ENCODE results near the gene SMIM22.
A peak's percentile ranks its signal among the peaks of the same experiment; 100 is the strongest.

The SMIM22 gene, protein sequence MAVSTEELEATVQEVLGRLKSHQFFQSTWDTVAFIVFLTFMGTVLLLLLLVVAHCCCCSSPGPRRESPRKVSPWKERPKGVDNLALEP

DNA sequence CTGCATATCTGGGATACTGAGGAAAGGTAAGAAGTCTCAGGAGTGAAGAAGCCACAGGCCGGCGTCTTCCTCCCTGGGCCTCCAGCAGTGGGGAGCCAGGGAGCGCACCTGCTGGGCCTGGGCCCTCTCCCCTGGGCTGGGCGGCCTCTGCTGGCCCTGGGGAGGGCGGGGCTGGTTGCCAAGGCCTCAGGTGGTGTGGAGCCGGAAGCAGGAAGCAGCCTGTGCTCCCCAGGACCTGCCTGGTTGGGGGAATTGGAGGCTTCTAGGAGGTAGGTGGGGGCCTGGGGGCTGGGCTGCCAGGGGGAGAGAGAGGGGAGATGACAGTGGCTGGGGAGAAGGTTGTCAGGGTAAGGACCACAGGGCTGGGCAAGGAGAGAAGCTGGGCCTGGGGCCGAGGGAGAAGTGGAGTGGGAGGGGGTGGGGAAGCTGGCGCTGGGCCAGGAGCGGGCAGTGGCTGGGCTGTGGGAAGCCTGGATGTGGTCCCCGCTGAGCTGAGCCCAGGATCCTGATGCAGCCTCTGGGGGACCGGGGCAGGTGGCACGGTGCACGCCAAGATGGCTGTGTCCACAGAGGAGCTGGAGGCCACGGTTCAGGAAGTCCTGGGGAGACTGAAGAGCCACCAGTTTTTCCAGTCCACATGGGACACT, at the start of gene SMIM22:
TSS of gene SMIM22 (plus strand) at position 189 of the 647 bp plus-strand sequence. CDS start at position 555, 366 bp downstream.
- no peak for DNase-seq

DNA sequence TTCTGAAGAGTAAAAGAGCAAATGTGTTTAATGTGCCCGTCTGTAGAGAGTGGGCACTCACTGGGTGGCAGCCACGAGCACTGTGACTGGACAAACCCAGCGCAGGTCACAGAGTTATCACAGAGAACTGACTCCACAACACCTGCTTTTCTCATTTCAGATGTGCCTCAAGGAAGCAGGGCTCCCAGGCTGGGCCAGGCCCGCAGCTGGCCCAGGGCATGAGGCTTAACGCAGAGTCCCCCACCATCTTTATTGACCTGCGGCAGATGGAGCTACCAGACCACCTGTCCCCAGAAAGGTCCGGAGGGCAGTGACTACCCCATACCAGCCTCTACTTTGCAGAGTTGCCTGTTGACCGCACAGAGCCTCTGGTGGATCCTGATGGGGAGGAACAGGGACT, 49.0 kb upstream of the SMIM22 start:
- DNase-seq, result no peak

DNA sequence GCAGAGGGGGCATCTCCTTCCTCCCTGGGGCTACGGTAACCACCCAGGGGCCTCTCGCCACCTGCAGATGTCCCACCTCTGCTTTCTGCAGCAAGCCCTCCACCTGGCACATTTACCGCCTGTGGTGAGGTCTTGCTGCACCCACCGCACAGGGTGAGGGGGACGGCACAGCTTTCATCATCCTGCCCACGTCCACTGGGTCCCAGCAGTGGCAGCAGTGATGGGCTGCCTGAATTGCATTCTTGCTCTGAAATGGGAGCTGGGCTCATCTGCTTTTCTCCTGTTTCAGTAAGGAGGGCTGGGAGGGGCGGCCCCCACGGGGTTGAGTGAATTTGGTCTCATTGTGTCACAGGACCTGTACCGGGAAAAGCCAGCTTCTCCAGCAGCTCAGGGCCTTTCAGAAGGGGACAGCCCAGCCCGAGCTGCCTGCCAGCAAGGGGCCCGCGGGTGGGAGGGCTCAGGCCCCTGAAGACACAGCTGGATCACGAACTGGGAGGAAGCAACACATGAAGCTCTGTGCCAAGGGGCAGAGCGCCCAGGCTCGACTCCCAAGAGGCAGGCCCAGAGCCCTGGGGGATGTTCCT, 48.1 kb upstream of the SMIM22 start:
- no peak for DNase-seq

DNA sequence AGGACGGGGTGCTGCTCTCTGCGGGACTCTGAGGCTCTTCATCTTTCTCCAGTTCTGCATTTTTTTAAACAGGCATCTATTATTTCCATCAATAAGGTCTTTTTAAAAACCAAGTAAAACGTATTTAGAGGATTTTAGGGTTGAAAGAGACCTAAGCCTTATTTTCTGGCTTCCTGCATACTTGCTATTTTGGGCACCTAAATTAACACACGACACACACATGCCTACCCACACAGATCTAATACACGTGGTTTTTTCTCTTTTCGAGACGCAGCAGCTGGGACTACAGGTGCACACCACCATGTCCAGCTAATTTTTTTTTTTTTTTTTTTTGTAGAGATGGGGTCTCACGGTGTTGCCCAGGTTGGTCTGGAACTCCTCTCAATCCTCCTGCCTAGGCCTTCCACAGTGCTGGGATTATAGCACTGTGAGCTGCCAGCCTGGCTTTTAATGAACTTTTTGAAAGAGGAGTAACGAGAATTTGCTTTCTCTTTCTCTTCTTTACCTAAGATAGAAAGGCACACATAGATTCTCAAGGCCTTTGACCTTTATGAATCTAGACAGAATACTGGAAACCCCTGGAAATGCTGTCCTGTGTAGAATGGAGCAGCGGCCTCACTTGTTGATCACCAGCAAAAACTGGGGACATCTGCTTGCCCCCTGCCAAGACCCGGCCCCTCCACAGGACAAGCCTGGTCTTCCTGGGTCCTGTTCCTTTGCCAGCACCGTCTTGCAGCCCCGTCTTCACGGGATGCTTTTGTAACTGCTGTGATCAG, 47.1 kb upstream of the SMIM22 start:
- DNase-seq, result no peak

DNA sequence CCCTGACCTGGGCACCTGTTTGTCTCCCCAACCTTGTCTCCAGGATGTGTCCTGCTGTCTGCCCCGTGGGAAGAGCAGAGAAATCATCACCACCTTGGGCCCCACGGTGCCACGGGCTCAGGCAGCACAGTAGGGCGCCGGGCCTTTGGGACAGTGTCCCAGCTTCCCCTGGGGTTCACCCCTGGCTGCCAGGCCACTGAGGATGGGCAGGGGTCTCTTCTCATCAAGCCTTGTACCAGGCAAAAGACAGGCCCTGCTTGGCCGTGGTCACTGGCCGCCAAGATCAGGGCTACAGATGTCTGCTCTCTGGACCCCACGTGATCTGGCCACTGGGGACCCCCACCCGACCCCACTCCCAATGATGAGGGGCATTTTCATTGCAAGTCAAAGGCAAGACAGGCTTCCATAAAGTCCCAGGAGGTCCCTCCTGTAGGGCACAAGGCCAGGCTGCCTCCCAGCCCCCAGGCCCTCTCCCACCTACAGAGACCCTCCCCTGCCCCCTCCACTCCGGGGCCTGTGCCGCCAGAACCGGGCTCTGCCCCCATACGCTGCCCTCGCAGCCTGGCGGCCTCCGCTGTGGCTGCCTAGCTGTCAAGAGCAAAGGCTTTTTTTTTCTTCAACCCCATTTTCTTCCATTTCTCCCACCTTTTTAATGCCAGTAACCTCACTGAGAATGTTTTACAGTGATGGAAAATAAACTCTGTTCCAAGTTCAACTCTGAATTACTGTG, 46.3 kb upstream of the SMIM22 start:
- DNase-seq, result no peak

DNA sequence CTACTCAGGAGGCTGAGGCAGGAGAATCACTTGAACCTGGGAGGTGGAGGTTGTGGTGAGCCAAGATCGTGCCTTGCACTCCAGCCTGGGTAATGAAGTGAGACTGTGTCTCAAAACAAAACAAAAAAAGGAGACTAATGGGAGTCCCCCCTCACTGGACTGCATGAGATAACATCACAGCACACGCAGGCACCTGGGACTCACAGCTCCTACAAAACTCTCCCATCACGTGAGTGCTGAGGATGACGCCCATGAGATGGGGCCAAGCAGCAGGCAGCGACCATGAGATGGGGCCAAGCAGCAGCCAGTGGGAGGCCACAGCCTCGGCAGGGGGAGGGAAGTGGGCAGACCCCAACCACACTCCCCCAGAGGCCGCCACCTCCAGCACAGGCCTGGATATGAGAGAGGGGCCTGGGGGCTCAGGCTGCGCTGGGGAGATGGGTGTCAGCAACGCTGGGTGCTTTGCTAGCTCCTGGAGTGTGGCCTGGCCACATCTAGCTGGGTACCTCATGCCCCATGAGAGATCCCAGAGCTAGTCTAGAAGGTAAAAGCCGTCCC, 45.4 kb upstream of the SMIM22 start:
- no peak for DNase-seq

DNA sequence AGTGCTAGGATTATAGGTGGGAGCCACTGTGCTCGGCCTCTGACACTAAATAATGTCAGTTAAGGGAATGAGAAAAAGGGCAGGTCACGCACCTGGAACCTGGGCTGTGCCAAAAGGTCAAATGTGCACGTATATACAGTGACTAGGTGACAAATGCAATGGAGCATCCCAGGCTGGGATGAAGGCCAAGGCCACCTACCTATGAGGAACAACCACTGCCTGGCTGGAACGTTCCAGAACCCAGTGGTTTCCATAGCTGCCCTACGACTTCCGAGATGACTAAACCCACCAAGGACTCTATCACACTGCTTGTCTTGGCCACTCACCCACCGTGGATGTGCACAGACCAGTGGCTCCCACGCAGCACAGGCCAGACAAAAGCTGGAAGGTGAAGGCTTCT, 44.3 kb upstream of the SMIM22 start:
- no peak for DNase-seq

DNA sequence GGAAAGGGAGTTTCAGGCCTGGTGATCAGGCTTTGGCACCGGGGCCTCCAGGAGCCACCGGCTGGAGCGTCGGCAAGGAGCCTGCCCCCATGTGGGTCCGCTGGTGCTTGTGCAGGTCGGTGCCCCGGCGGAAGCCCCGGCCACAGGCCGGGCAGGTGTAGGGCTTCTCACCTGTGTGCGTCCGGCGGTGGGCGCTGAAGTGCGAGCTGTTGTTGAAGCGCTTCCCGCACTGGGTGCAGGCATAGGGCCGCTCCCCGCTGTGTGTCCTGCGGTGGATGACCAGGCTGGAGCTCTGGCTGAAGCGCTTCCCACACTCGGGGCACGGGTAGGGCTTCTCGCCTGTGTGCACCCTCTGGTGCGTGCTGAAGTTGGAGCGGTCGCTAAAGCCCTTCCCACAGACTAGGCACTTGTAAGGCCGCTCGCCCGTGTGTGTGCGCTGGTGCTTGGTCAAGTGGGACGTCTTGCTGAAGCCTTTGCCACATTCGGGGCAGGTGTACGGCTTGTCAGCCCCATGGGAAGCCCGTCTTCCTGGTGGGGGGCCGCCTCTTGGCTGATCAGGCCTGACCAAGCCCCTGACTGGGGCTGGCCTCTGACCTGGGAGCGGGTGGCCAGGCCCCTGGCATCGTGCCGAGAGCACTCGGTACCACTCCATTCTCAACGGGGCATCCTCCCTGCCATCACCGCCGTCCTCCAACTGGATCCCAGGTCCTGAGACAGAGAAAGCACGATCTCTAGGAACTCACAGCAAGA, 42.6 kb upstream of the SMIM22 start:
- no peak for DNase-seq

DNA sequence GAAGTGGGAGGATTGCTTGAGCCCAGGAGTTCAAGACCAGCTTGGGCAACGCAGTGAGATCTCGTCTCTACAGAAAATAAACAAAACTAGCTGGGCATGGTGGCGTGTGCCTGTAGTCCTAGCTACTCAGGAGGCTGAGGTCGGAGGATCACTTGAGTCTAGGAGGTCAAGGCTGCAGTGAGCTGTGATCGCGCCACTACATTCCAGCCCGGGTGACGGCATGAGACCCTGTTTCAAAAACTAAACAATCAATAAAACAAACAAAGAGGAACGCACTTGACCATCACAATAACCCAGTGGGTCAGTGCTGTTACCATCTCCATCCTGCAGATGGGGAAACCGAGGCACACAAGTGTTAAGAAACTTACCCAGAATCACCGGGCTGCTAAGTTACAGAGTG, 41.9 kb upstream of the SMIM22 start:
- no peak for DNase-seq

DNA sequence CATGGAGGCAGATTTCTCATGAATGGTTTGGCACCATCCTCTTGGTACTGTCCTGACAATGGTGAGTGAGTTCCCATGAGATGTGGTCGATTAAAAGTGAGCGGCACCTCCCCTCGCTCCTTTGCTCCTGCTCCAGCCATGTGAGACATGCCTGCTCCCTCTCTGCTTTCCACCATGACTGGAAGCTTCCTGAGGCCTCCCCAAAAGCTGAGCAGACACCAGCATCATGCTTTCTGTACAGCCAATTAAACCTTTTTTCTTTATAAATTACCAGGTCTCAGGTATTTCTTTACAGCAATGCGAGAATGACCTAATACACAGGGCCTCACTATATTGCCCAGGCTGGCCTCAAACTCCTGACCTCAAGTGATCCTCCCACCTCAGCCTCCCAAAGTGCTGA, 40.3 kb upstream of the SMIM22 start:
- no peak for DNase-seq

DNA sequence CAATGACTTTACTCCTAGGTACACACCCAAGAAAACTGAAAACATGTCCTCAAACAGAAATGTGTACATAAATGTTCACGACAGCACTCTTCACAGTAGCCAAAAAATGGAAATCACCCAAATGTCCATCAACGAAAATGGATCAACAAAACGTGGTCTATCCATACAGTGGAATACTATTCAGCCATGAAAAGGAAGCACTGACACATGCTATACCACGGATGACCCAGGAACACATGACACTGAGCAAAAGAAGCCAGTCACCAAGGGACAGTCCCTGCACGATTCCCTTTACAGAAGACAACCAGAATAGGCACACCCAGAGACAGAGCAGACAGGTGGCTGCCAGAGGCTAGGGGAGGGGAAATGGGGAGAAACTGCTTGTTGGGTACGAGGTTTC, 39.5 kb upstream of the SMIM22 start:
- DNase-seq, result no peak

DNA sequence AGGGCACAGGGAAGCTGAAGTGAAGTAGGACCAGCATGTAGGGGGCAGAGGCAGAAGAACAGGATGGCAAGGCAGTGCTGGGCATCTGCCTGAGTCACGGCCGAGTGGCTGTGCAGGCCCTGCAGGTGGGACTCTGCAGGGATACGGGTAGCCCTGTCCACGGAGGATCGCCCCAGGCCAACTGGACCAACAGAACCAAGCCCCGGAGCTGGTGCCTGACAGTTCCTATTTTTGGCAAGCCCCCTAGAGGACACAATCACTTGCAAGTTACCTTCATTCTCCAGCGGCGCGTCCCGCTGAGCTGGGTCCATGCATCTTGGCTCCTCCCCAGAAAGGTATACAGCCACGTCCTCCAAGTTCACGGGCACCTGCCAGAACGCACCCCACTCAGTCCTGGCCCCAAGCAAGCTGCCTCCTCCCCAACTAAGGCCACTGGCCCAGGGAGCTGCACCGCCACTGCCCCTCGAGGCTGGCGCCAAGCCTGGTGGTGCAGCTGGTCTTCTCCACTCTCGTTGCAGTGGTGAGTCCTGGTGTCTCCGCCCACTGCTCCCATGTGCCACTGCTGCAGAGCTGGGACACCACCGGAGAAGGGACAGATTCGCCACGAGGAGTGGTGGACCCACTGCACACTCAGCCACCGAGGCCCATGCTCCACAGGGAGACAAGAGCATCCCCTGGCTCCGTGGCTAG, 34.8 kb upstream of the SMIM22 start:
- no peak for DNase-seq

DNA sequence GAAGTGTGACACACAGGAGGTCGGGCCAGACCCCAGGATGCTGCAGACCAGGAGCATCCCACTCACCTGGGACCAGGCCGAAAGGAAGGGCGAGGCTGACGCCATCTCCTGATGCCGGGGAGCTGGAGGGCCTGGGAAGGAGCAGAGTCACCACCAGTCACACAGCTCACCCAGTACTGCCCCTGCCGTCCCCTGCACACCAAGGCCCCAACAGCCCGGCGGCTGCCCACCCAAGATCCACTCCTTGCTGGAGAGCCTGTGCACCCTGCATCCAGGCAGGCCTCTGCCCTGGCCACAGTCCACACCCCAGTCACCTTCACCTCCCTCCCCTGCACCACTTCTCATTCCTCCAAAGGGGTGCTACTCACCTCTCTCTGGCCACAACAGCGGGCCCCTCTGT, 33.0 kb upstream of the SMIM22 start:
- no peak for DNase-seq

DNA sequence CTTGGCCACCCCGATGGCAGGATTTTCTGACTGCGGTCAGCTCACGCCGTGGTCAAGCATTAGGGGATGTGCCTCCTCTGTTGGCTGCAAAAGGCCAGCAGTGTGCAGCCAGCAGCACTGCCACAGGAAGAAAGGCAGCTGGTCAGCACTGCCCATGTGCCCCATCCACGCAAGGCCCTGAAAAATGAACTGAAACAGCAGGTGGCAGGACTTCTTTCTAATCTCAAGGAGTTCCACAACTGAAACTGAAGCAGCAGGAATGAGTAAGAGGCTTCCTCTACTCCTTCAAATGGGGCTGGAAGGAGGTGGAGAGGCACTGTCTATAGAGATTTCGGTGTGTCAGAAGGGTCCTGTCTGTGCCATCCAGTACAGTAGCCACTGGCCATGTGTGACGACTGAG, 31.4 kb upstream of the SMIM22 start:
- no peak for DNase-seq

DNA sequence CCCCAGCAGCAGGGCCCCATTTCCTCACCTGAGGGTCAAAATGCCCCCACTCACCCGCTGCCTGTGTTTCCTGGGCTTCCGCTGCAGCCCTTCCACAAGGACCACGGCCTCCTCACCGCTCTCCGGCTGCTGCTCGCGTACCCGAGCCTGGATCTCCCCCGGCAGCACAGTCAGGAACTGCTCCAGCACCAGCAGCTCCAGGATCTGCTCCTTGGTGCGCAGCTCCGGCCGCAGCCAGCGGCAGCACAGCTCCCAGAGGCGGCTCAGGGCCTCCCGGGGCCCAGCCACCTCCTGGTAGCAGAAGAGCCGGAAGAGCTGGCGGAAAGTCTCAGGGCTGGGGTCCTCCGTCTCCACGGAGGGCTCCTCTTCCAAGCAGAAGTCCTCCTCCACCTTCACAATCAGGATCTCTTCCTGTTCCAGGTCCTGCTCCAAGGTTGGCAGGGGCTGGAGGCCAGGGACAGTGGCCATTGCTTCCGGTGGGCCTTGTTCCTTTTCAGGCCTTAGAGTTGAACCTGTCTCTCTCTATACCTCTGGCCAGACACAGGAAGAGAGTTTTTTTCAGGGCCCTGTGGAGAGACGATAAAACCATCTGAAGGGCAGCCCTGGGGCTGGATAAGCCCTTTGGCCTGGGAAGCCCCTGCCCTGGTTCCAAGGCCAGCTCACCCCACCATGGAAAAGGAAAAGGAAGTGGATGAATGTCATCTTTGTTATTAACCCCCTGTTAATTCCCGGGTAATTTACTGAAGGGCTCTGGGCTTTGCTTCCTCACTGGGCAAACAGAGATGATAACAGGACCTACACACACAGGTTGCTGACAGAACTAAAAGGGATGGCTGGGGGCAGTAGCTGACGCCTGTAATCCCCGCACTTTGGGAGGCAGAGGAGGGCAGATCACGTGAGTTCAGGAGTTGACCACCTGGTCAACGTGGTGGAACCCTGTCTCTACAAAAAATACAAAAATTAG, 29.4 kb upstream of the SMIM22 start:
- no peak for DNase-seq

DNA sequence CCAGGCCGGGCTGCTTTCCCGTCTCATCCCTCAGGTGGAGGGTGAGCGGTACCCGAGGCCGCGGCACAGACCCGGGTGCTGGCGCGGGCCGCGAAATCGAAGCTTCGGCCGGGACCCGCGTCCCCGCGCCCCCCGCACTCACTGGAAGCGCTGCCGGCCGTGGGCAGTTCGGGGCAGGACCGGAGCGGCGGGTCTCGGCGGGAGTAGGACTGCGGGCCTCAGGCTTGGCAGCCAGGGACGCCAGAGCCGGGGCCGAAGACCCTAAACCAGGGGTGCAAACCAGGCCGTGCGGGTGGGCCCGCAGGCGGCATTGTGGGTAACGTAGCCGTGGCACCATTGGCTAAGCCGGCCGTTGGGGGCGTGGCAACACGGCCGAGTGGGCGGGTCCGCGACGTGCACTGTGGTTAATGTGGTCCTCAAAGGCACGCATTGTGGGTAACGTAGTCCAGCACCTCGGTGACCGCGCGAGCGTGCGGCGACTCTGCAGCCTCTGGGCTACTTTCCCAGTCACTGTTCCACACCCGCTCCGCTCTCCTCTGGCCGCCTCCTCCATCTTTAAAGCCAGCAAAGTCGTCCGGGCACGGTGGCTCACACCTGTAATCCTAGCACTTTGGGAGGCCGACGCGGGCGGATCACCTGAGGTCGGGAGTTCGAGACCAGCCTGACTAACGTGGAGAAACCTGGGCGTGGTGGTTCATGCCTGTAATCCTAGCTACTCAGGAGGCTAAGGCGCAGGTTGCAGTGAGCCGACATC, 28.1 kb upstream of the SMIM22 start, which contains the start of gene ZNF500:
TSS of gene ZNF500 (minus strand) at position 288 of the 754 bp plus-strand sequence. CDS start 1,184 bp downstream, outside the sequence.
- DNase-seq, result peak; percentile 97

DNA sequence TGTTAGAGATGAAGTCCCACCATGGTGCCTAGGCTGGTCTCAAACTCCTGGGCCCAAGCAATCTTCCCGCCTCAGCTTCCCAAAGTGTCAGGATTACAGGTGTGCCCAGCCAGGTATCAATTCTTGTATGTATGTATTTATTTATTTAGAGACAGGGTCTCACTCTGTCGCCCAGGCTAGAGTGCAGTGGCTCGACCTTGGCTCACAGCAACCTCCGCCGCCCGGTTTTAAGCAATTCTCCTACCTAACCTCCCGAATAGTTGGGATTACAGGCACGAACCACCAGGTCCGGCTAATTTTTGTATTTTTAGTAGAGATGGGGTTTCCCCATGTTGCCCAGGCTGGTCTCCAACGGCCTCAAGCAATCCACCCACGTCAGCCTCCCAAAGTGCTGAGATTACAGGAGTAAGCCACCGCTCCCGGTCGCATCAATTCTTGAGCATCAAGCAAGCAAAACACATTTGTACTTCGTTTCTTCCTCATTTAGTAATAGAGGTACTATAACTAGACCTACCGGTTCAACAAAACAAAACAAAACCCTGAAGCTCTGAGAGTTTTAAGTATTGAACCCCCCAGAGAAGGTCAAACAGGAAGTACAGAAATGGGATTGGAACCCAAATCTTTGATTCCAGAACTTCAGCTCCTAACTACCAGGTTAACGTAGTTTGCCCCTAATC, 27.2 kb upstream of the SMIM22 start:
- DNase-seq, result no peak

DNA sequence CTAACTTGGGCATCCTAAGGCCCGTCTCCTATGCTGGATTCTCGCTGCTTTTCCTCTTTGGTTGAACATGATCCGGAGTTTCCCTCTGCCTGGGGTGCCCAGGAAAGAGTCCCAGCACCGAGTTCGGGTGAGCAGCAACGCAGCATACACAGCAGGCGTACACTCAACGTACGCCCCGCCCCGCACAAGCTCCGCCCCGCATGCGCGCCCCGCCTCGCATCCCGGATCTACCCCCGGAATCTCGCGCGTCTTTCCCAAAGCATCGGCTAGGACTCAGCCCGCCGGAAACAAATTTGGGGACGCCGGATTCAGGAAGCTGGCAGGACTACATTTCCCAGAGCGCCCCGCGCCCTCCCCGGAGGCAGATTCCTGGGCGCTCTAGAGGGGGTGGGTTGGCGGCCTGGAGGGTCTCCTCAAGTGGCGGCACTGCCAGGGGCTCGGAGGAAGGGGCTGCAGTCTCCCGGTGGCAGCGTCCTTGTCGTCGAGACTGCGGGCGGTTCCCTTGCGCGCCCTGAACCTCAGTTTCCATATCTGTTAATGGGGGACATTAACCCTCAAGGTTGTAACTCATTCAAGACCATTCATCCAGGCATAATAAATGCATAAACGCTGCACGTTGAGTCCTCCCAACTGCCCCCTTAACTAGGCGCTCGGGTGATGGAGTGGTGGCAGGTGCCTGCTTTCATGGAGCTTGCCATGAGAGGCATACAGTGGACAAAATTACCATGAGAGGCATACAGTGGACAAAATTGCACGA, 26.4 kb upstream of the SMIM22 start:
- DNase-seq, result peak; percentile 92

All from stimulated activated CD4-positive, alpha-beta T cell treated with anti-CD3 and anti-CD28 coated beads, Interleukin-1b, Interleukin-23, amount 100 ng/mL, for 48 hours (primary cell).